Measurements from ENCODE around the gene KLRF1. TPM values are rescaled to one million over a fixed set of nuclear protein-coding genes. Genes with fewer than 3 reads are reported as not detected.

Gene KLRF1
- total and polyA plus RNA-seq, 7 donors, result 0.35 to 2.2 (median 1.6) TPM; not detected in 3

- no peaks in the 10 kb centered on the region for H3K9me3 ChIP-seq
- H3K4me1 ChIP-seq, result no peaks in the 10 kb centered on the region
- H3K36me3 ChIP-seq, result no peaks in the 10 kb centered on the region
- WGBS, 2 donors, result 95% methylated on average over 2 of the region's 2 CpGs
- H3K27me3 ChIP-seq, result no peaks in the 10 kb centered on the region
- no peak for DNase-seq
- no peak overlapping the region for H3K27ac ChIP-seq
- TF ChIP-seq POLR2AphosphoS5 (IDR thresholded peaks at IDR 0.05) (no peak), EP300 (IDR thresholded peaks at IDR 0.05) (no peak), POLR2A (IDR thresholded peaks at IDR 0.05) (no peak), CTCF (IDR thresholded peaks at IDR 0.05) (no peak)
- H3K4me3 ChIP-seq, result no peak overlapping the region
- intact Hi-C loops (cut with DNase I), result no loop called here
These were observed 43.0 kb upstream of the KLRF1 start for GRCh38 chr12:9784326-9784725.

- TF ChIP-seq POLR2AphosphoS5 (IDR thresholded peaks at IDR 0.05) (no peak), EP300 (IDR thresholded peaks at IDR 0.05) (no peak), POLR2A (IDR thresholded peaks at IDR 0.05) (no peak), CTCF (IDR thresholded peaks at IDR 0.05) (no peak)
- no peaks in the 10 kb centered on the region for H3K27me3 ChIP-seq
- WGBS, 2 donors, result 65 to 82% methylated on average over 3 of the region's 3 CpGs
These were observed 42.5 kb upstream of the KLRF1 start for GRCh38 chr12:9784816-9785215.

GRCh38 chr12:9786726-9787717, 40.3 kb upstream of the KLRF1 start:
- TF ChIP-seq CTCF (IDR thresholded peaks at IDR 0.05) (no peak), POLR2A (IDR thresholded peaks at IDR 0.05) (no peak), POLR2AphosphoS5 (IDR thresholded peaks at IDR 0.05) (no peak), EP300 (IDR thresholded peaks at IDR 0.05) (no peak)
- intact Hi-C loops (cut with DNase I), result no loop called here
- Histone ChIP-seq H3K4me3 (no peak overlapping the region), H3K27me3 (no peaks in the 10 kb centered on the region), H3K27ac (no peak overlapping the region), H3K9me3 (no peaks in the 10 kb centered on the region), H3K36me3 (no peaks in the 10 kb centered on the region), H3K4me1 (no peaks in the 10 kb centered on the region)
- 81 to 84% methylated on average over 6 of the region's 6 CpGs for WGBS, 2 donors
- no peak for DNase-seq

More at GRCh38 chr12:9784816-9785215, 42.5 kb upstream of the KLRF1 start:
- Histone ChIP-seq H3K4me1 (no peaks in the 10 kb centered on the region), H3K4me3 (no peak overlapping the region), H3K9me3 (no peaks in the 10 kb centered on the region), H3K27ac (no peak overlapping the region), H3K36me3 (no peaks in the 10 kb centered on the region)
- no peak for DNase-seq
- intact Hi-C loops (cut with DNase I), result no loop called here

- Histone ChIP-seq H3K4me1 (no peaks in the 10 kb centered on the region), H3K36me3 (no peaks in the 10 kb centered on the region), H3K4me3 (no peak overlapping the region), H3K9me3 (no peaks in the 10 kb centered on the region), H3K27me3 (no peaks in the 10 kb centered on the region), H3K27ac (no peak overlapping the region)
- intact Hi-C loops (cut with DNase I), result no loop called here
- DNase-seq, result no peak
- 14 to 43% methylated on average over 2 of the region's 2 CpGs for WGBS, 2 donors
- TF ChIP-seq POLR2A (IDR thresholded peaks at IDR 0.05) (no peak), CTCF (IDR thresholded peaks at IDR 0.05) (no peak), POLR2AphosphoS5 (IDR thresholded peaks at IDR 0.05) (no peak), EP300 (IDR thresholded peaks at IDR 0.05) (no peak)
These were observed 34.9 kb upstream of the KLRF1 start for GRCh38 chr12:9792185-9792900.

Data from sigmoid colon (tissue), 7 donors.